HL-60/S4 treated with phorbol 12-myristate 13-acetate at 8.2 ng/mL for 4 days and 3 days (cell line): ENCODE data around the gene TAF7.
"Not testable (repeated sequence)": the region's sequence is repeated elsewhere in the genome, so short reads cannot be mapped to it uniquely, and the experiment has no call there.

Experiments used
- in situ Hi-C: fragments of 300-500 bp; cut with MboI; formaldehyde crosslinking; loops from 2 replicates; pipeline ENCODE4 v1.15.0; 2022; ENCODE audit warnings: low sequenced_read_pairs

The TAF7 gene

GRCh38 chr5:141320225-141321169, at the start of gene TAF7:
TSS of gene TAF7 (minus strand) at chr5:141320784. CDS start at chr5:141320044, 740 bp downstream.
- in situ Hi-C loops, result no loop called here

- in situ Hi-C loops, result no loop called here
Observed at GRCh38 chr5:141366016-141366896, 45.7 kb upstream of the TAF7 start.

GRCh38 chr5:141363952-141364660, 43.5 kb upstream of the TAF7 start, which contains the start of gene PCDHGA5:
TSS of gene PCDHGA5 (plus strand) at chr5:141364162. CDS start at chr5:141364331, 169 bp downstream.
- in situ Hi-C loops, result no loop called here

GRCh38 chr5:141362719-141363118, 42.1 kb upstream of the TAF7 start:
- in situ Hi-C loops, result no loop called here

GRCh38 chr5:141360685-141361084, 40.1 kb upstream of the TAF7 start:
- in situ Hi-C loops, result no loop called here

- in situ Hi-C loops, result no loop called here
Observed at GRCh38 chr5:141359790-141360426, 39.3 kb upstream of the TAF7 start, which contains the start of gene PCDHGB2. TSS of gene PCDHGB2 (plus strand) at chr5:141359994. CDS start at chr5:141360136, 142 bp downstream.

GRCh38 chr5:141356950-141357349, 36.4 kb upstream of the TAF7 start:
- in situ Hi-C loops, result no loop called here

GRCh38 chr5:141356133-141356532, 35.5 kb upstream of the TAF7 start:
- in situ Hi-C loops, result no loop called here

- in situ Hi-C loops, result no loop called here
Observed at GRCh38 chr5:141355641-141356040, 35.1 kb upstream of the TAF7 start.

GRCh38 chr5:141354900-141355469, 34.4 kb upstream of the TAF7 start, which contains the start of gene PCDHGA4:
TSS of gene PCDHGA4 (plus strand) at chr5:141355021. CDS start at chr5:141355108, 87 bp downstream.
- in situ Hi-C loops, result no loop called here

- in situ Hi-C loops, result no loop called here
Observed at GRCh38 chr5:141351591-141351990, 31.0 kb upstream of the TAF7 start.

GRCh38 chr5:141349917-141350619, 29.5 kb upstream of the TAF7 start, which contains the start of gene PCDHGB1:
TSS of gene PCDHGB1 (plus strand) at chr5:141350099. CDS start at chr5:141350261, 162 bp downstream.
- in situ Hi-C loops, result no loop called here

GRCh38 chr5:141346017-141346416, 25.4 kb upstream of the TAF7 start:
- in situ Hi-C loops, result not testable (repeated sequence)

- in situ Hi-C loops, result no loop called here
Observed at GRCh38 chr5:141345327-141345726, 24.7 kb upstream of the TAF7 start.

- in situ Hi-C loops, result no loop called here
Observed at GRCh38 chr5:141343953-141344463, 23.4 kb upstream of the TAF7 start.

GRCh38 chr5:141343242-141343952, 22.8 kb upstream of the TAF7 start, which contains the start of gene PCDHGA3:
TSS of gene PCDHGA3 (plus strand) at chr5:141343829. CDS start at chr5:141344034, 205 bp downstream.
- in situ Hi-C loops, result no loop called here

GRCh38 chr5:141342773-141343172, 22.2 kb upstream of the TAF7 start:
- in situ Hi-C loops, result no loop called here

GRCh38 chr5:141340781-141341354, 20.3 kb upstream of the TAF7 start:
- in situ Hi-C loops, result not testable (repeated sequence)
